ENCODE data around the gene RHEX. TPM values are rescaled to one million over a fixed set of nuclear protein-coding genes. Genes with fewer than 3 reads are reported as not detected.
"Not testable (repeated sequence)": the region's sequence is repeated elsewhere in the genome, so short reads cannot be mapped to it uniquely, and the experiment has no call there.

RHEX gene
- total RNA-seq, 1 experiment from 2014 or later: not detected

GRCh38 chr1:206029484-206029883, 23.5 kb upstream of the RHEX start:
- no peak for DNase-seq (ENCODE audit: extremely low read depth, low read depth)

DNA sequence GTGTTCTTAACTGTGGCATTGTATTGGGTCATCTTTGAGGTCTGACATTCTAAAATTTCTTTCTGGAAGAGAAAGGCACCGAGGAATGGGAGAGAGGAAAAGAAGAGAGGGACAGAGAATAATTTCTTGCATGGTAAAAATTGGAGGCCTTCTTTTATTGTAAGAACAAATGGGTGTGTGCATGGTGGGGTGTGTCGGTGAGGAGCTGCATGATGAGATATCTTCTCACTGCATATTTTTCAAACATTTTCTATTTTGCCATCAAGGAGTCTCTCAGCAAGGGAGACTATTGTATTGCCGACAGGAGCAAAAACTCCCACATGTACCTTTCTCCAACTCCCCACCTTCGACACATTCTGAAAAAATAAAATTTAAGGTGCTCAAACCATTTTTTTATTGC, 22.8 kb upstream of the RHEX start:
- no peak for DNase-seq (ENCODE audit: extremely low read depth, low read depth)

DNA sequence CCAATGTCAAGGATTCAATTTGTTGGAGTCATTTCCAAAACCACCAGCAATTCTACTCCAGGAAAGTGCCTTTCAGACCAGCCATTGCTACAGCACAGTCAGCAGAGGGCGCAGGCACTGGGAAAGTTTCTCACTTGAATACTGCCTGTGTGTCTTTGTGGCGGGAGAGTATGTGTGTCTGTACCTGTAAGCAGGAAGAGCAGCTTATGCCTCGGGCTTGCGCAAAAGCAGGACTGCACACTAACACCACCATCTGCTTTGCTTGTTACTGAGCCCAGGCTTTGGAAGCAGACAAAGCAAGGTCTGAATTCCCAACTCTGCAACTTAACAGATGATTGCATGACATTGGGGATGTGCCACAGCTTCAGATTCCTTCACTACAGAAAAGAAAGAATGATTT, 22.3 kb upstream of the RHEX start:
- DNase-seq (ENCODE audit: extremely low read depth, low read depth): peak; percentile 69

DNA sequence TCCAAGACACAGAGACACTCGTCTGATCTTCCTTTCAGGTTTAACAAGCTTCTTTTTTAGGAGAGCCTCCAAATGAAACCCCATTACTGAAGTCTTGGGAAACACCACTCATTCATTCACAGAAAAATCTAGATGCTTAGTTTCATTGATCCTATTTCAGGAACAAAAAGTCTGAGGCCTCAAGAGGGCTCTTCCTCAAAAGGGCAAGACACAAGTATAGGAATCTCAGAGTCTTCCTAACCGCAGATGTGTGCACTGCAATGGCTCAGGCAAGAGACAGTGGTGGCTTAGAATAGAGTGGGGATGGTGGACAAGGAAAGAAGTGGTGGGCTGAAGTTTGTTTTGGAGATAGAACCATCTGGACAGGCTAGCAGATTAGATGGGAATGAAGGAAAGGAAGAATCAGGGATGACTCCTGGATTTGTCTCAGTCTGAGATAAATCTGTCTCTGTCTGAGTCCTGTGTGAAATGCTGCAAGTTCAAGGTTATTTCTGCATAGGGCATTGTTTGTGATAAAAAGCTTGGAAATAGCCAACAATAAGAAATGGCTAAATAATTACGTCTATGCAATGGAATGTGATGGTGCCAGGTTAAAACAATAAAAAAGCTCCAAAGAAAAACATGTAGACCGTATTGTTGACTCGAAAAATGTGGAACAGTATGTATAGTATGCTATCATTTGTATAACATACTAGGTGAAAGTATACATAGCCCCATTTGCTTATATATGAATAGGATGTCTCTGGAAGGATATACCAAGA, 20.4 kb upstream of the RHEX start:
- DNase-seq (ENCODE audit: extremely low read depth, low read depth): no peak

DNA sequence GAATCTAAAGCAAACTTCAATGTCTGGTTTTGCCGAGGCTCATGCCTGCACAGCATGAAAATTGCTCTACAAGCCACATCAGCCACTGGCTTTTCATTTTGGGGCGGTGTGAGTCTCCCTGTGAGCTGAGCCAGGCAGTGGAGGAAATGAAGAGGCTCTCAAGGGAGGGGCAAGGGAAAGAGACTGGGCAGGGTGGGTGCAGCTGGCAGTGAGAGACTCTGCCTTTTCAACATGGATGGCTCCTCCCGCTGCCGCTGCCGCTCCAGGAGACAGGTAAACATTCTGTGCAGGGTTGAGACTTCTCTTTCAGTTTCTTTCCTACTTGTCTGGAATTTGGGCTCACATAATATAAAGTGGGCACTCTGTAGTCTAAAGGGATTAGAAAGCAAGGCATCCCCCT, 17.9 kb upstream of the RHEX start:
- no peak for DNase-seq (ENCODE audit: extremely low read depth, low read depth)

GRCh38 chr1:206036663-206037455, 16.1 kb upstream of the RHEX start:
- no peak for DNase-seq (ENCODE audit: extremely low read depth, low read depth)

DNA sequence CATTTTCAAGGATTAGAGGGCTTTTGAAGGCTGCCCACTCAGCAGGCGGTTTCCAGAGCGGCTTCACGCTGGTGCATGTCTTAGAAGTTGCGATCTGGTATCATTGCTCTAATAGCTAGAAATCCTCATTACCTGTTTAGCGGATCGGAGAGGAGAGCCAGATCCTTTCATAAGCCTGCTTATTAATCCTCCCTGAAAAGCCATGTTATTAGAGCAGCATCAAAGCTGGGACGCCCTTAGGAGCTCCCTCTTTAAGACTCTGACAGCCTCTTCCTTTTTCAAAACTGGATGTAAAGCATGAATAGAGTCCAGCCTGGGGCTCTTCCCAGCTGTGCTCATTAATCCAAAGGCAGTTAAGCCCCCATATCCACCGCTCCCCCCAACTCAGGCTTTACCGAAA, 15.4 kb upstream of the RHEX start:
- no peak for DNase-seq (ENCODE audit: extremely low read depth, low read depth)

GRCh38 chr1:206039046-206039973, 13.7 kb upstream of the RHEX start:
- no peak for DNase-seq (ENCODE audit: extremely low read depth, low read depth)

GRCh38 chr1:206040328-206040727, 12.6 kb upstream of the RHEX start:
- no peak for DNase-seq (ENCODE audit: extremely low read depth, low read depth)

GRCh38 chr1:206041640-206042039, 11.3 kb upstream of the RHEX start:
- no peak for DNase-seq (ENCODE audit: extremely low read depth, low read depth)

- DNase-seq (ENCODE audit: extremely low read depth, low read depth): no peak
Measured at GRCh38 chr1:206047271-206047670, 5.7 kb upstream of the RHEX start.

GRCh38 chr1:206048582-206048981, 4.4 kb upstream of the RHEX start:
- no peak for DNase-seq (ENCODE audit: extremely low read depth, low read depth)

- DNase-seq (ENCODE audit: extremely low read depth, low read depth): no peak
Measured at GRCh38 chr1:206049293-206049692, 3.7 kb upstream of the RHEX start.

DNA sequence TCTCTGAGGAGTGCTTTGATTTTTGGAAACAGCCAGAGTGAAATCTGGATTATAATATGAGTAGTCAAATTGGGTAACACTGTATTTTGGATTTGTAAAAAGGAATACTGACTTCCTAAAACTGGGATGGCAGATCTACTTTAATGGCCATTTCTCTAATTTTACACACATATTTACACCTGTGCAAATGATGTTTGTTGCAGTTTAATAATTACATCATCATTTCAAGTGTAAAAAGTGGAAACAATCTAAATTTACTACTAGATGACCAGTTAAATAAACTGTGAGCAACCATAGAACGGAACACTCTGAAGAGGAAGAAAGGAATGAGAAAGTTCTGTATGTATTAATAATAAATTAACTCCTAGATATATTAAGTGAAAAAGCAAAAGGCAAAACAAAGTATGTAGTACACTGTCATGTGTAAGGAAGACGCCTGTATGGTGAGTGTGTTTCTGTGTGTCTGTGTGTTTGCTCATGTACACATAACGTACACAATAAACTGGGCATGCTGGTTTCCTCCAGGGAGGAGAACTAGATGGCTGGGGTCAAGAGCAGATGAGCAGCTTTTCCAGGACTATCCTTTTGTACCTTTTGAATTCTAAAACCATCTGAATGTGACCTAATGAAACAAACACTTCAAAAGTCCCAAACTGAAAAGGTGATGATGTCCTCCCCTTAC, 2.9 kb upstream of the RHEX start:
- no peak for DNase-seq (ENCODE audit: extremely low read depth, low read depth)

- no peak for DNase-seq (ENCODE audit: extremely low read depth, low read depth)
Measured at GRCh38 chr1:206050655-206051235, 2.2 kb upstream of the RHEX start.

- DNase-seq (ENCODE audit: extremely low read depth, low read depth): not testable (repeated sequence)
Measured at GRCh38 chr1:206052231-206052865, 625 bp upstream of the RHEX start.

GRCh38 chr1:206053616-206054015, 643 bp downstream of the RHEX start:
- DNase-seq (ENCODE audit: extremely low read depth, low read depth): not testable (repeated sequence)

GRCh38 chr1:206055069-206055625, 2.2 kb downstream of the RHEX start:
- not testable (repeated sequence) for DNase-seq (ENCODE audit: extremely low read depth, low read depth)

- DNase-seq (ENCODE audit: extremely low read depth, low read depth): not testable (repeated sequence)
Measured at GRCh38 chr1:206055639-206056323, 2.8 kb downstream of the RHEX start.
